GM18861 (cell line): ENCODE data around the gene CRMP1.

Source experiments
- ATAC-seq: cut with Tn5 transposase; IDR thresholded peaks from one replicate; pipeline ENCODE4 v1.9.1; 2021; ENCODE audit not compliant: unreplicated experiment

CRMP1 gene

GRCh38 chr4:5921101-5921980, 28.5 kb upstream of the CRMP1 start:
- ATAC-seq, result no peak

DNA sequence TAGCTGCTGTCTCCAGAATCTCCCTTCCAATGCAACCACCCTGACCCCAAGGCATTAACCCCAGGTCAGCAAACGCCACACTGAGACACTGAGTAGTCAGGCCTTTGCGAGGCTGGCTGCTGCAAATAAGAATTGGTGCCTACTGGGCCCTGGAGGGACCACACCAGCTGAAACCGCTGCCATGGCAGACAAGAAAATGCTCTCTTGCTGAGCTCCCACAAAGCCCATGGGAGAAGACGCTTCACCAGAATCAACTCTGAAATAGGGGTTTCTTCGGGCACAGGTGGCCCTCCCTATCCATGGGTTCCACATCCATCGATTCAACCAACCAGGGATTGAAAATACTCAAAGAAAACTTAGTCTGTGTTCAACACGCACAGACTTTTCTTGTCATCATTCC, 26.7 kb upstream of the CRMP1 start:
- no peak for ATAC-seq

DNA sequence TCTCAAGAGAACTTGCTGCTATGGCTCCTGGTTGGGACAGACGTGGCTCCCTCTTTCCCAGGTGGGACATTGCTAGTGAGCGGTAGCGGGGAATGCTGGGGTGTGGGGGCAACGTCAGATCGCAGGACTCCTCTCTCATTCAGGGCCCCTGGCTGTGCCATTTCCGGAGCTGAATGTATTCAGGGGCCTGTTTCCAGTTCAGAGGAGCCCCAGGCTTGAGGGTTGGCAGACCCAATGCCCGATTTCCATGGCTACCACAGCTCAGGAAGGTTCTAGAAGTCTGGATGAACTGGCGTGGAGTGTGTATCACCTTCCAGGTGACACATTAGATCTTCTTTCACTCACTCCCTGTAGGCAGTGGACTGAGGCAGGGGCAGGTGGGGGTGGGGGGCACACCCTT, 26.2 kb upstream of the CRMP1 start:
- no peak for ATAC-seq

DNA sequence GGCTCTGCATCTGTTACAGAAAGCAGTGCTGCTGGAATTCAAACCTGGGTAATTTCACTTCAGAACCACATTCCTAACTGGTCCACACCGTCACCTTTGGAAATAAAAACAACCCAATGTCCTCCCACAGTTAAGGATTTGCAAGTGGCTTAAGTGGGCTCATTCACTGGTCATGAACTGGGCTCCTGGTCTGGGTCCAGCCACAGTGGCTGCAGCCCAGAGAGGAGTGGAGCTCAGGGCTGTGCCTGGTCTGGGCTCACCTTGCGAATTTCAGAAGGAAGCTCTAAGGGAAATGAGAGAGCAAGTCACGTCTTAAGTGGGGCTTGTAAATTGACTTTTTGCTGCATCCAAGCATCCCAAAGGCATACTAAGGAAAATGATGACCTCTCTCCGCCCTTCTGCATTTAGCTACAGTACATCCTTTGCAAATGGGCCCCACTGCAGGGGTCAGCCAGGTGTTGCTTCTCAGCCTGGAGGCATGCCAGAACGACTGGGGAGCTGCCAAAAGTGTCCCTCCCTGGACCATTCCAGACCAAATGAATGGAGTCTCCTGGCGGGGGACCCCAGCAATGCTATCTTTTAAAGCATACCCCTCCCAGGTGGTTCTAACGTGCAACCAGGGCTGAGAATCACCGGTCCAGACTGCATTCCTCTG, 25.6 kb upstream of the CRMP1 start:
- ATAC-seq, result no peak

DNA sequence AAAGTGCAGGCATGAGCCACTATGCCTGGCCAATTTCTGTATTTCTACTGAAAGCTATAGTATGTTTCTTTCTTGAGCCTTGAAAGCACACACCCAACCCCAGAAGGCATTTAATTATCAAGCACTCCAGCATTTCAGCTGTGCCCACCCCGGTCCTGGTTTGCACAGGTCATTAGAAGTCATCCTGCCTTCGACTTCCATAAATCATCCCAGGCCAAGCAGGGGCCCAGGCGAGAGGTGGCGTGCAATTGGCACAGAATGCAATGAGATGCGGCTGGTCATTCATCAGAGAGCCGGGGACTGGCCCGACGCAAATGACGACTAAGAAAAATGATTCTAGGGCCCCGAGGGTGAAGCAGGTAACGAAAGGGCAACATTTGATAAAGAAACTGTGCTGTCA, 24.8 kb upstream of the CRMP1 start:
- no peak for ATAC-seq

- ATAC-seq, result no peak
These were observed 23.3 kb upstream of the CRMP1 start for GRCh38 chr4:5916229-5916628.

- no peak for ATAC-seq
These were observed 20.6 kb upstream of the CRMP1 start for GRCh38 chr4:5913454-5913853.

GRCh38 chr4:5912614-5913019, 19.7 kb upstream of the CRMP1 start:
- ATAC-seq, result no peak

GRCh38 chr4:5908876-5909427, 16.1 kb upstream of the CRMP1 start:
- no peak for ATAC-seq

- ATAC-seq, result no peak
These were observed 13.3 kb upstream of the CRMP1 start for GRCh38 chr4:5906191-5906590.

GRCh38 chr4:5905714-5906113, 12.8 kb upstream of the CRMP1 start:
- no peak for ATAC-seq

DNA sequence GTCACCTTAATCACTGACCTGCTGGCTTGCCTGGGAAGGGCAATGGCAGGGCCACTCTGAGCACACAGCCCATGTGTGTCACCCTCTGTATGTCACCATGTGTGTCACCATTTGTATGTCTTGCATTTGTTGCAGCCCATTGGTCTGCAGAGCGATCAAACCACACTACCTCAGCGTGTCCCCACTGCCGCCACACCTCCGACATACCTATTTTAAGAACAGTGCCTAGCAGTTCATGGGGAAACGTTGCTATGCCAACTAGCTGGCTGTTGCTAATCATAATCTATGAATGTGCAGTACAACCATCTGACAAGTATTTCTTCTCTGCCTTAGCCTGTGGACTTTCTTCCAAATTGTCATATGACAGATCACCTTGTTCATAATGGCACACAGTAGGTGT, 8.0 kb upstream of the CRMP1 start:
- no peak for ATAC-seq

GRCh38 chr4:5899881-5900280, 7.0 kb upstream of the CRMP1 start:
- no peak for ATAC-seq

GRCh38 chr4:5899396-5899795, 6.5 kb upstream of the CRMP1 start:
- ATAC-seq, result no peak

DNA sequence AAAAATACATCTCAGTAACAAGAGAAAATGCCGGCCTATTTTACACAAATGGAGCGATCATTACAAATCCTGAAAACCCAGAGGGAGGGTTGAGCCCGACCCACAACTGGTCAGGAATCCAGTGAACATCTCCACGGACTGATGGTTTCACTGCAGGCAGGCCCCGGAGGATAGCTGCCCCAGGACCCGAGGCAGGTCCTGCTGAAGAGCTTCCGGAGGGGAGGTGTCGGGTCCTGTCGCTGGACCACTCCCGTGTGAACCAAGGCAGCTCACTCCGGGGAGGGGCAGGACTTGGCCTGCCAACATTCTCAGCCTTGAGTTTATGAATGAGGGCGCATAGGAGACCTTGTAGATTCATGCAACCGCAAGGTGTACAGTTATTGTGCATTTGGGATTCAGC, 4.8 kb upstream of the CRMP1 start:
- ATAC-seq, result no peak

DNA sequence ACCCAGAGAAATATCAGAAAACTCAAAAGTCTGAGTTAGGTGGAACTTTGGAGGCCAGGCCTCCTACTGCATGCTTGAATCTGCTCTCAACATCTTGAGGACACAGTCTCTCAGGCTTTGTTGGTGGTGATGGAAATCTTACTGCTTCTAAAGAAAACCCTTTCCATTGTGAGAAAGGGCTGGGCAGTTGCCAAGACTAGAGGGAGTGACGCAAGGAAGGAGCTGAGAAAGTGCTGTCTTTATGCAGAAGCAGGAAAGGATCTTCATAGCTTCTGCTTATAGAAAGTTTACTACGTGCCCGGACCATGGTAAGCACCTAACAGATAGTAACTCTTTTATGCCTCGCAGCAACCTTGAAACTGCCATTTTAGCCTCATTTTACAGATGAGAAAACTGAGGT, 2.4 kb upstream of the CRMP1 start:
- ATAC-seq, result no peak

GRCh38 chr4:5894266-5894665, 1.4 kb upstream of the CRMP1 start:
- ATAC-seq, result no peak

GRCh38 chr4:5893591-5893990, 705 bp upstream of the CRMP1 start:
- no peak for ATAC-seq

DNA sequence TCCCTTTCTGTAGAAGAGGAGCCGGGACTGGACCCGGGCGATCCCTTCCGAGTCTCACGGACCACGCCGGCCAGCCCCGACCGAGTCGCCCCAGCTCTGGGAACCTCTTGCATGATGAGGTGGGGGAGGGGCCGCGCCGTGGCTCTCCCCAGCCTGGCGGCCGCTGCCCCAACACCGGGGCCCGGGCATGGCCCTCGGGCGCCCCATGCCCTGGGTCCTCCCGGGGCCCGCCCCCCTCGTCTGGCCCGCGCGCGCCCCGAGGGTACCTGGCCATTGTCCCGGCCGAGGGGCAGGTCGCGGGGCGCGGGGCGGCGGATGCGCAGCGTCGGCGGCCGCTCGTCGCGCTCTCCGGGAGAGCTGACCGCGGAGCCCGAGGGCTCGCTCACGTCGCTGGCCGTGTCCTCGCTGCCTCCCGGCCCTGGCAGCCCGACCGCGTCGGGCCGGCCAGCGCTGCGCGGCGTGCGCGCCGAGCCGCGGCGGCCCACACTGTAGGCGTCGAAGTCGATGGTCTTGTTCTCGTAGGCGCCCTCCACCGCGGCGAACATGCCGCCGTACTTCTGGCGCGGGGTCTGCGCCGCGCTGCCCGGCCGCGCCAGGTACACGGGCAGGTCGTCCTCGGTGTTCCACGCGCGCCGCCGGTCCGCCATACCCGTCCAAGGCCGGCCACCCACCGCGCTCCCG, 423 bp downstream of the CRMP1 start:
- no peak for ATAC-seq

DNA sequence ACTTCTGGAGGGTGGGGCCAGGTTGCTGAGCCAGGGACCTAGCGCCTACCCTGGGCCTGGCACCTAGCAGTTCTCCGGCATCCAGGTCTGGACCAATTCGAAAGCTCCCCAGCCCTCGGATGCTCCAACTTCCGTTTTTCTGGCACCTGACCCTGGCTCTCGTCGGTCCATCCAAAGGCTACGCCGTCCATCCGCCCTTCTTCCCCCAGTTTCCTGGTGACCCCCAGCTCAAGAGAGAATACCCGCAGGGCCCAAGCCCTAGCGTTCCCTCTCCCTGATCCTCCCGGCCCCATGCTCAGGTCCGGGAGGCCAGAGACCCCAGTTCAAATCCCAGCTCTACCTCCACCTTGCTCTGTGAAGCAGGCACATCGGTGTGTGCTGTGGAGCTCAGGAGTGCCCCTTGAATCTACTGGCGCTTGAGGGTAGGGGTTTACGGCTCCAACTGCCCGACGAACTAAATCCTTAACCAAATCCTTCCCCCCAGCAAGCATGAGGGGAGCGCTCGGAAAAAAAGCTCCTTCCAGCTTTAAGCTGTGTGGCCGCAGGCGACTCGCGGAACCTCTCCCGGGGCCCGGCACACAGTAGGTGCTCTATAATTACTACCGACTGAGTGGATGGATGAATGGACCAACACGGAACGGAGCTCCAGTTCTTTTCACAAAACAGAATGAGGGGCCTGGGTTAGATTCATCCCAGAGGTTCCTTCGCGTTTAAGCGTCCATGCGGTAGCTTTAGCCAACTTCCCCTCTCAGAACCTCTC, 1.1 kb downstream of the CRMP1 start:
- no peak for ATAC-seq
